ENCODE results near the gene MAP3K21. TPM values are rescaled to one million over a fixed set of nuclear protein-coding genes. Genes with fewer than 3 reads are reported as not detected.

MAP3K21 gene
- polyA plus RNA-seq, 1 of the 3 experiments (the other 2 are of a cell fraction), result 0.33 TPM

GRCh38 chr1:233316473-233316872, 11.1 kb upstream of the MAP3K21 start:
- Histone ChIP-seq H3K4me3 (ENCODE audit: low read depth in 2 of 2, low read length in 1 of 2) (no peak overlapping the region), H3F3A (replicated peaks; ENCODE audit: insufficient read depth) (no peaks in the 10 kb centered on the region), H4K20me1 (ENCODE audit: insufficient read depth) (no peaks in the 10 kb centered on the region), H3K4me2 (no peak overlapping the region), H3K9ac (no peak overlapping the region), H3K36me3 (replicated peaks in 1 of 2; ENCODE audit: control insufficient read depth in 1 of 2, insufficient read depth in 2 of 2, low read length in 1 of 2) (no peaks in the 10 kb centered on the region), H3K4me1 (ENCODE audit: control insufficient read depth in 1 of 2, insufficient read depth in 2 of 2, low read depth in 1 of 2, low read length in 1 of 2) (peaks cover 0 to 3% of the 10 kb centered on the region in 2 experiments; a peak in 2 of 4 replicates), H3K79me2 (ENCODE audit: insufficient read depth) (no peaks in the 10 kb centered on the region), H2AFZ (ENCODE audit: low read depth) (no peak overlapping the region), H3K27me3 (ENCODE audit: insufficient read depth) (no peaks in the 10 kb centered on the region; the same call in 1 of the 2 replicates), H3K9me3 (no peaks in the 10 kb centered on the region), H3K9me2 (no peaks in the 10 kb centered on the region), H3K27ac (ENCODE audit: low read depth in 2 of 2, low read length in 1 of 2) (no peak overlapping the region)
- WGBS (ENCODE audit: low lambda C conversion rate), result 26% methylated on average over 1 of the region's 1 CpG
- ChIA-PET CTCF (interaction anchor here (1.3 kb wide), 1 partner anchor 11 kb away, joined by 5 read pairs; no protein-coding TSS in a partner anchor), POLR2A (no interaction called here)
- no peak for DNase-seq
- TF ChIP-seq JUND (IDR thresholded peaks at IDR 0.05) (no peak), RFX5 (IDR thresholded peaks at IDR 0.05; ENCODE audit: low read length) (no peak), YY1 (IDR thresholded peaks at IDR 0.05; ENCODE audit: low read depth) (no peak), USF1 (IDR thresholded peaks at IDR 0.05; ENCODE audit: borderline replicate concordance, low read depth) (no peak), CHD2 (IDR thresholded peaks at IDR 0.05; ENCODE audit: low read length, partially characterized antibody) (no peak)

GRCh38 chr1:233319272-233319671, 8.3 kb upstream of the MAP3K21 start:
- H3K9ac ChIP-seq, result no peak overlapping the region
- CTCF ChIA-PET, result interaction anchor here (0.6 to 1.4 kb wide), 2 partner anchors 14 to 738 kb away, joined by 3 to 8 read pairs; no protein-coding TSS in a partner anchor
- H3K79me2 ChIP-seq (ENCODE audit: insufficient read depth), result no peaks in the 10 kb centered on the region
- no peaks in the 10 kb centered on the region for H3K4me1 ChIP-seq (ENCODE audit: control insufficient read depth in 1 of 2, insufficient read depth in 2 of 2, low read depth in 1 of 2, low read length in 1 of 2)
- TF ChIP-seq MEF2A (IDR thresholded peaks at IDR 0.05; ENCODE audit: borderline replicate concordance, low read depth), result no peak
- no peak for TF ChIP-seq SMC3 (IDR thresholded peaks at IDR 0.05; ENCODE audit: low read depth, low read length)
- no peak for TF ChIP-seq MXI1 (IDR thresholded peaks at IDR 0.05; ENCODE audit: low read depth, low read length)
- no peak for TF ChIP-seq USF1 (IDR thresholded peaks at IDR 0.05; ENCODE audit: borderline replicate concordance, low read depth)
- no peak for TF ChIP-seq FOSL2 (IDR thresholded peaks at IDR 0.05; ENCODE audit: borderline replicate concordance, low read depth)
- no peak for TF ChIP-seq EP300 (IDR thresholded peaks at IDR 0.05; ENCODE audit: borderline replicate concordance in 1 of 2, low read depth in 1 of 2, low read length in 1 of 2)
- no peak for TF ChIP-seq PBX3 (IDR thresholded peaks at IDR 0.05)
- TF ChIP-seq TEAD4 (IDR thresholded peaks at IDR 0.05; ENCODE audit: borderline replicate concordance, insufficient read depth), result no peak
- TF ChIP-seq TAF1 (IDR thresholded peaks at IDR 0.05; ENCODE audit: borderline replicate concordance, low read depth, low read length), result no peak
- TF ChIP-seq JUND (IDR thresholded peaks at IDR 0.05), result no peak
- TF ChIP-seq YY1 (IDR thresholded peaks at IDR 0.05; ENCODE audit: low read depth), result no peak
- no peak for TF ChIP-seq POLR2AphosphoS5 (IDR thresholded peaks at IDR 0.05; ENCODE audit: low read depth, low read length)
- no peaks in the 10 kb centered on the region for H3K9me2 ChIP-seq
- H3F3A ChIP-seq (replicated peaks; ENCODE audit: insufficient read depth), result no peaks in the 10 kb centered on the region
- no peak overlapping the region for H3K27ac ChIP-seq (ENCODE audit: low read depth in 2 of 2, low read length in 1 of 2)
- H4K20me1 ChIP-seq (ENCODE audit: insufficient read depth), result no peaks in the 10 kb centered on the region
- H3K27me3 ChIP-seq (ENCODE audit: insufficient read depth), result no peaks in the 10 kb centered on the region; the same call in 1 of the 2 replicates
- no peak overlapping the region for H2AFZ ChIP-seq (ENCODE audit: low read depth)
- H3K9me3 ChIP-seq, result no peaks in the 10 kb centered on the region
- 35% methylated on average over 6 of the region's 6 CpGs for WGBS (ENCODE audit: low lambda C conversion rate)
- H3K4me3 ChIP-seq (ENCODE audit: low read depth in 2 of 2, low read length in 1 of 2), result no peak overlapping the region
- H3K4me2 ChIP-seq, result no peak overlapping the region
- POLR2A ChIA-PET, result no interaction called here
- DNase-seq, result no peak
- H3K36me3 ChIP-seq (replicated peaks in 1 of 2; ENCODE audit: control insufficient read depth in 1 of 2, insufficient read depth in 2 of 2, low read length in 1 of 2), result no peaks in the 10 kb centered on the region

Data from SK-N-SH (cell line).